ENCODE data around the gene DDC.

DDC gene

DNA sequence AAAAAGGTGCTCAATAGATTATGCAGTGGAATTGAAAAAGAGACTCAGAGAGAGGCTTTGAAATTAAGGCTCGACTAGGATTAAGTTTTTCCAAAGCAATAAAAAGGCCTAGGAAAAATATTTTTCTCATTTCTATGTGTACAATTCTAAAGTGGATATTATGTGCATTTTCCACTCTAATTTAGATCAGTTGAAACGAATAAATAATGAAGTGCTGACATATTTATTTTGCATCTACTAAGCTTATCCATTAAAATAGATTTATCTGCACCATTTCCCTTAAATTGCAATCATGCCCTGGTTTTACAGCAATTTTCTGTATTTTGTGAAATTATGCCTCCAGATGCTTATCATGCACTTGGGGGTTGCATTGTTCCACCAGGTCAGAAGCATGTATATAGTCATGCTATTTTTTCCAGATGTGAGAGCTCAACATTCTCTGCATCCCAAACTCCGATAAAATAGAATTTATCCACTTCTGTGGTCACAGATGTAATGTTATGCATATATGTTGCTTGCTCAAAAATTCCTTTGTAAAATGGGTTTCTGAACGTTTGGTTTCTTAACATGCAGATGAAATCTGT, 133.4 kb downstream of the DDC start:
- H4K20me1 ChIP-seq (ENCODE audit: low read depth, low read length) = no peaks in the 10 kb centered on the region
- no peaks in the 10 kb centered on the region for H3K9me2 ChIP-seq (replicated peaks; ENCODE audit: insufficient read depth, low read length)
- no peak overlapping the region for H3K27ac ChIP-seq (ENCODE audit: low read depth, low read length)
- H3K4me3 ChIP-seq (ENCODE audit: insufficient read depth, low read length, poor library complexity, severe bottlenecking) = no peak overlapping the region
- no peak overlapping the region for H2AFZ ChIP-seq (ENCODE audit: low read depth, low read length, severe bottlenecking)
- H3K4me2 ChIP-seq (ENCODE audit: low read depth, low read length, poor library complexity, severe bottlenecking) = no peak overlapping the region
- no peak overlapping the region for H3K9ac ChIP-seq (ENCODE audit: low read length)
- TF ChIP-seq, protein P1, sequence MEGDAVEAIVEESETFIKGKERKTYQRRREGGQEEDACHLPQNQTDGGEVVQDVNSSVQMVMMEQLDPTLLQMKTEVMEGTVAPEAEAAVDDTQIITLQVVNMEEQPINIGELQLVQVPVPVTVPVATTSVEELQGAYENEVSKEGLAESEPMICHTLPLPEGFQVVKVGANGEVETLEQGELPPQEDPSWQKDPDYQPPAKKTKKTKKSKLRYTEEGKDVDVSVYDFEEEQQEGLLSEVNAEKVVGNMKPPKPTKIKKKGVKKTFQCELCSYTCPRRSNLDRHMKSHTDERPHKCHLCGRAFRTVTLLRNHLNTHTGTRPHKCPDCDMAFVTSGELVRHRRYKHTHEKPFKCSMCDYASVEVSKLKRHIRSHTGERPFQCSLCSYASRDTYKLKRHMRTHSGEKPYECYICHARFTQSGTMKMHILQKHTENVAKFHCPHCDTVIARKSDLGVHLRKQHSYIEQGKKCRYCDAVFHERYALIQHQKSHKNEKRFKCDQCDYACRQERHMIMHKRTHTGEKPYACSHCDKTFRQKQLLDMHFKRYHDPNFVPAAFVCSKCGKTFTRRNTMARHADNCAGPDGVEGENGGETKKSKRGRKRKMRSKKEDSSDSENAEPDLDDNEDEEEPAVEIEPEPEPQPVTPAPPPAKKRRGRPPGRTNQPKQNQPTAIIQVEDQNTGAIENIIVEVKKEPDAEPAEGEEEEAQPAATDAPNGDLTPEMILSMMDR (IDR thresholded peaks at IDR 0.05; ENCODE audit: insufficient read depth, low read length, poor library complexity, severe bottlenecking) = no peak
- no peak for TF ChIP-seq EZH2phosphoT487 (conservative IDR thresholded peaks at IDR 0.05; ENCODE audit: low read length)
- H3K9me3 ChIP-seq (ENCODE audit: insufficient read depth, low read length) = no peaks in the 10 kb centered on the region
- H3K36me3 ChIP-seq (ENCODE audit: low read length) = no peaks in the 10 kb centered on the region
- no peaks in the 10 kb centered on the region for H3K27me3 ChIP-seq (ENCODE audit: low read length)
- H3F3A ChIP-seq (ENCODE audit: insufficient read depth) = peaks cover 15% of the 10 kb centered on the region
- no peaks in the 10 kb centered on the region for H3K79me2 ChIP-seq (ENCODE audit: insufficient read depth, low read length)

DNA sequence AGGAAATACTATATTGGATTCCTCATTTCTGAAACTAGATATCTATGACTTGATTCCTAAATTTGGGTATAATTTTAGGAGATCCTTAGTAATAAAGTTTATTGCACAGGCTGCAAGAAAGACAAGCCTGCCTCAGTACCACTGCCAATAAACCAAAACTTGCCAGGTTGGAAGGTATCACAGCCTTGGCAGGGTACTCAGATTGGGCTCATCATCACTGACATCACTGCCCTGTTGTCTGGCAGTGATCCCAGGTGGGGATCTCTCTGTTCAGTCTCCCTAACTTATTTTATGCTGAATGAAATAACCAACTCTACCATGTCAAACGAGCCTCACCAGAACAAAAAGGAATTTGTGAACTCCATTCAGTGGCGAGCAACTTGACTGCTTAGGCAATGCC, 133.9 kb downstream of the DDC start:
- Histone ChIP-seq H3K27me3 (ENCODE audit: low read length) (no peaks in the 10 kb centered on the region), H3K36me3 (ENCODE audit: low read length) (no peaks in the 10 kb centered on the region), H3K9me2 (replicated peaks; ENCODE audit: insufficient read depth, low read length) (no peaks in the 10 kb centered on the region), H3K9me3 (ENCODE audit: insufficient read depth, low read length) (no peaks in the 10 kb centered on the region), H3K27ac (ENCODE audit: low read depth, low read length) (no peak overlapping the region), H3K9ac (ENCODE audit: low read length) (no peak overlapping the region), H2AFZ (ENCODE audit: low read depth, low read length, severe bottlenecking) (no peak overlapping the region), H3K79me2 (ENCODE audit: insufficient read depth, low read length) (no peaks in the 10 kb centered on the region), H3K4me2 (ENCODE audit: low read depth, low read length, poor library complexity, severe bottlenecking) (no peak overlapping the region), H4K20me1 (ENCODE audit: low read depth, low read length) (no peaks in the 10 kb centered on the region), H3F3A (ENCODE audit: insufficient read depth) (peaks cover 15% of the 10 kb centered on the region), H3K4me3 (ENCODE audit: insufficient read depth, low read length, poor library complexity, severe bottlenecking) (no peak overlapping the region)
- no peak for TF ChIP-seq EZH2phosphoT487 (conservative IDR thresholded peaks at IDR 0.05; ENCODE audit: low read length)
- TF ChIP-seq, protein P1 (IDR thresholded peaks at IDR 0.05; ENCODE audit: insufficient read depth, low read length, poor library complexity, severe bottlenecking) = no peak

DNA sequence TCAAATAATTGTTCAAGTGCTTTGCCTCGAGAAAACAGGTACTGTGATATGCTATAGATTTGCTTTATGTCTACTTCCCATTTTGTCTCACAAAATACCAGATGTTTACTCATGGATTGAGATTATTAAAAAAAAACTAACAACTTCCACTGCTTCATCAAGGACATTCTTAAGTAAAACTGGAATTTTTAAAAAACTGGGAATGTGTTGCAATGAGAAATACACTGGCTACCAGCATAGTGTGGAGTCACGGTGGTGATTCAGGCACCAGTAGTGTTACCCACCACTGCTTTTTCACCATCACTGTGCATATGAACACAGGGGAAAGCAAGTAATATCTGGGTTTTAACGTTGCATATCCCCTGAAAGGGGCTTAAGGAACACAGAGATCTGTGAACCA, 136.3 kb downstream of the DDC start:
- no peak overlapping the region for H3K4me3 ChIP-seq (ENCODE audit: insufficient read depth, low read length, poor library complexity, severe bottlenecking)
- H3K9ac ChIP-seq (ENCODE audit: low read length) = no peak overlapping the region
- H3K9me3 ChIP-seq (ENCODE audit: insufficient read depth, low read length) = no peaks in the 10 kb centered on the region
- H3K9me2 ChIP-seq (replicated peaks; ENCODE audit: insufficient read depth, low read length) = no peaks in the 10 kb centered on the region
- H3K27ac ChIP-seq (ENCODE audit: low read depth, low read length) = no peak overlapping the region
- no peaks in the 10 kb centered on the region for H3K79me2 ChIP-seq (ENCODE audit: insufficient read depth, low read length)
- TF ChIP-seq, protein P1 (IDR thresholded peaks at IDR 0.05; ENCODE audit: insufficient read depth, low read length, poor library complexity, severe bottlenecking) = no peak
- TF ChIP-seq EZH2phosphoT487 (conservative IDR thresholded peaks at IDR 0.05; ENCODE audit: low read length) = no peak
- H3K36me3 ChIP-seq (ENCODE audit: low read length) = no peaks in the 10 kb centered on the region
- H2AFZ ChIP-seq (ENCODE audit: low read depth, low read length, severe bottlenecking) = no peak overlapping the region
- no peaks in the 10 kb centered on the region for H4K20me1 ChIP-seq (ENCODE audit: low read depth, low read length)
- peaks cover 6% of the 10 kb centered on the region; the same call in 1 of the 2 replicates for H3F3A ChIP-seq (ENCODE audit: insufficient read depth)
- H3K4me2 ChIP-seq (ENCODE audit: low read depth, low read length, poor library complexity, severe bottlenecking) = no peak overlapping the region
- H3K27me3 ChIP-seq (ENCODE audit: low read length) = no peaks in the 10 kb centered on the region
